HCEC 1CT (cell line): ENCODE measurements around the gene MOB3A.
"Not testable (repeated sequence)": the region's sequence is repeated elsewhere in the genome, so short reads cannot be mapped to it uniquely, and the experiment has no call there.

Source experiments
- DNase-seq: peaks from one replicate; pipeline ENCODE4 v3.0.0-alpha.2; 2017

Gene MOB3A

DNA sequence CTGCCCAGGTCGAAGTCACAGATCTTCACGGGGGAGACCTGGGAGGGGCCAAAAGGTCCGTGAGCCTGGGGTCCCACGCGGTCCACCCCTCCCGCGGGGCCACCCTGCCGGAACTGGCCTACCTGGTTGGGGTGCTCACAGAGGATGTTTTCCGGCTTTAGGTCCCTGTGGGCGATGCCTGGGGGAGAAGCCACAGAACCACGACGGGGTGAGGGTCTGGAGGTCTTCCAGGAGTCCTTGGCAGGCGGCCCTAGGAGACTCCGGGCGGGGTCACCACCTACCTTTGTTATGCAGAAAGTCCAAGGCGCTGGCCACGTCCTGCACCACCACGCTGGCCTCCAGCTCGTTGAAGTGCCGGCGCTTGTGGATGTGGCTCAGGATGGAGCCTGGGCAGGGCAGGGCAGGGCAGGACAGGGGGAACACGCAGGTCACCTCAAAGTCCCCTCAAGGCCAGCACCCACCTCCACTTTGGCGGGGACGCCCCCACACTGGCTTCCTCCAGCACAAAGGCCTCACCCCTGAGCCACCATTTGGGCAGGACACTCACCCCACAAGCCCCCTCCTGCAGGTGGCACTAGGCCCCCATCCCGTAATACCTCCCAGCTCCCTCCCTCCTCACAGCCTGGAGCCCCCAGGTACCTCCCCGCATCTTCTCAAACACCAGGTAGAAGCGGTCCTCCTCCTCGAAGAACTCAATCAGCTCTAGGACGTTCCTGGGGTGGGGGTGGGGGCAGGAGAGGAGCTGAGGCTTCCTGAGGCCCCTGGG, 53.5 kb downstream of the MOB3A start:
- DNase-seq, result no peak

DNA sequence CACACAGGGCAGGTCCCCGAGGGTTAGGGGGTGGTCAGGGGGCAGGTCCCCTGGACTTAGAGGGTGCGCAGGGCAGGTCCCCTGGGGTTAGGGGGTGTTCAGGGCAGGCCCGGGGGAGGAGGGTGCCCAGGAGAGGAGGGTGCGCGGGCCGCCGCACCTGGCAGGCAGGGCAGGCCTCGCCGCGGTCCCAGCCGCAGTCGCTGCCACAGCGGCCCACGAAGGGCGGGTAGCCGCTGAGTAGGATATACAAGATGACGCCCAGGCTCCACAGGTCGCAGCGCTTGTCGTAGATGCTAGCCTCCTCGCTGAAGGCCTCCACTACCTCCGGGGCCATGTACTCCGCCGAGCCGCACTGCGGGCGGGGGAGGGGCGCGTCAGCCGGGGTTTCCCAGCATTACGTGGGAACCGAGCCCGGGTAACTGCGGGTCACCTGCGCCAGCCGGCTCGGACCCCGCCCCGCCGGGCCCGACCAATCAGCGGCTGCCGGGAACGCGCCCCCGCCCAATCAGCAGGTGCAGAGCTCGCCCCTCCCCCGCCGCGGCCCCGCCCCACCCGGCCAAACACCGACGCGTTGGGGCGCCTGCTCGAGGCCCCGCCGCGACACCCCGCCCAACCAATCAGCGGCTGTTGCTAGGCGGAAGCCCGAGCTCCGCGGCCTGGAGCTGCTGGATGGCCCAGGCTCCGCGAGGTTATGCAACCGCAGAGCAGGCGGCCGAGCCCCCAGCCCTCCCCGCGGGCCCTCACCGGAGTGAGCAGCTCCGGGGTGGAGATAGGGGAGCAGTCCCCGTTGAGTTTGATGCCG, 54.2 kb downstream of the MOB3A start:
- peak; percentile 86 for DNase-seq

DNA sequence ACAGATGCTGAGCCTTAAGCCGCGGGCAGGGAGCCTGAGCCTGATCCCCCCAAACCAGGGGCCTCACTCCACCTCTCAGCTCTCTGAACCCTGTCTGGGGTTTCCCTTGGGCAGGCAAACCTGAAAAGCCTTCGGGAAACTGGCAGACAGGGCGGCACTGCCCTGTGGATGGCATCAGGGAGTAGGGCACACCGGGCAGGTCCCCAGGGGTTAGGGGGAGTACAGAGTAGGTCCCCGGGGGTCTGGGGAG, 54.8 kb downstream of the MOB3A start:
- no peak for DNase-seq

DNA sequence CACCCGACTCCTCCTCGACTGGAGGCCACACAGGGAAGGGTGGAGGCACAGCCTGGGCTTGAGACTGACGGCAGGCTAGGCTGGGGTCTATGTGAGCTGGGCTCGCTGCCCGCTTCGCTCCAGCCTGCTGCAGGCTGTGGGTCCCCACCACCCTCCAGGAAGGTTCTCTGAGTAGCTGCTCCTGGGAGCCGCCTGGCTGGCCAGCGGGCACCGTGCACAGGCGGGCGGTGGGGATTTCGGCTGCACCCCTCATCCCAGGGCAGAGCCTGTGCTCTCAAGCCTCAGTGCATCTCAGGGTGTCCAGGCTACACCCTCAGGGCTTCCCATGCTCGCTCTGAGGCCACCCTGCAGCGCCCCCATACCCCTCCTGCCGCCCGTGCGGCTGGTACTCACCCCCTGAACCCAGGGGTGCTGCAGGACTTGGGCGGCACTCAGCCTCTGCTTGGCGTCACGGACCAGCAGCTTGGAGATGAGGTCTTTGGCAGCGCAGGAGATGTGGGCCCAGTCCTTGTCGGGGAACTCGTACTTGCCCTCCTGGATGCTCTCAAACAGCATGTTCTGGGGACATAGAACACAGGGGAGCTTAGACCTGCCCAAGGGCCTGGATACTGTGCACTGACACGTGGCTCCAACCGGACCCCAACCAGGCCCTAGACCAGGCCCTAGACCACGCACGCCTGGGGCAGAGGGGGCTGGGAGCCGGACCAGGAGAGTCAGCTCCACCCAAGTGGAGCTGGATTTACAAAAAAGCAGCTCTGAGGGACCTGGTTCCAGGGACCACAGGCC, 55.3 kb downstream of the MOB3A start:
- no peak for DNase-seq

DNA sequence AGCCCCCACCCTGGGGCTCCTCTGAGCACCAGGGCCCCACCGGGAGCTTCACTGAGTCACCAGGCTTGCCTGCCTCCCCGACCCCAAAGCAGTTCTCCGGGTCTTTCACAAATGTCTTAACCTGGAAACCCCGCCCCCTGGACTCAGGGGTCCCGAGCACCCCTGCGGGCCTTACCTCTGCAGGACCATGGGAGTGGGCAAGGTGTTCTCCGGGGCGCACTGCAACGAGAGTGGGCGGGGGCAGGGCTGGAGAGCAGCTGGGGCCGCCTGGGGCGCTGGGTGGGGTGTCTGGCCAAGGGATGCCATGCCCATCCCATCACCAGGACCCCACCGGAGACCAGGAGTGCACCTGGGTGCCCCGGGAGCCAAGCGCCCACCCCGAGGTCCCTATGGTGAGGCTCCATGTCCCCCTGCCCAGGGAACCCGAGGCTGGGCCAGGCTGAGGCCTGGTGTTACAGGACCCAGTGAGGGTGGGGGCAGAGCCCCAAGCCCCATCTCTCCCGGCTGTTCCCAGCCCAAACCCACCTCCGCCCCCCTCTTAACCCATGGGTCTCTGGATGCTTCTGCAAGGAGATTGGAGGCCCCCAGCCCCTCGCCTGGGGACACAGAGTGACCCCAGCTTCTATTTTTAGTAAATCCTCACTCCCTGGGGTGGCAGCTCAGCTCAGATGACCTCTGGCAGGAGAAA, 56.0 kb downstream of the MOB3A start:
- DNase-seq, result no peak

DNA sequence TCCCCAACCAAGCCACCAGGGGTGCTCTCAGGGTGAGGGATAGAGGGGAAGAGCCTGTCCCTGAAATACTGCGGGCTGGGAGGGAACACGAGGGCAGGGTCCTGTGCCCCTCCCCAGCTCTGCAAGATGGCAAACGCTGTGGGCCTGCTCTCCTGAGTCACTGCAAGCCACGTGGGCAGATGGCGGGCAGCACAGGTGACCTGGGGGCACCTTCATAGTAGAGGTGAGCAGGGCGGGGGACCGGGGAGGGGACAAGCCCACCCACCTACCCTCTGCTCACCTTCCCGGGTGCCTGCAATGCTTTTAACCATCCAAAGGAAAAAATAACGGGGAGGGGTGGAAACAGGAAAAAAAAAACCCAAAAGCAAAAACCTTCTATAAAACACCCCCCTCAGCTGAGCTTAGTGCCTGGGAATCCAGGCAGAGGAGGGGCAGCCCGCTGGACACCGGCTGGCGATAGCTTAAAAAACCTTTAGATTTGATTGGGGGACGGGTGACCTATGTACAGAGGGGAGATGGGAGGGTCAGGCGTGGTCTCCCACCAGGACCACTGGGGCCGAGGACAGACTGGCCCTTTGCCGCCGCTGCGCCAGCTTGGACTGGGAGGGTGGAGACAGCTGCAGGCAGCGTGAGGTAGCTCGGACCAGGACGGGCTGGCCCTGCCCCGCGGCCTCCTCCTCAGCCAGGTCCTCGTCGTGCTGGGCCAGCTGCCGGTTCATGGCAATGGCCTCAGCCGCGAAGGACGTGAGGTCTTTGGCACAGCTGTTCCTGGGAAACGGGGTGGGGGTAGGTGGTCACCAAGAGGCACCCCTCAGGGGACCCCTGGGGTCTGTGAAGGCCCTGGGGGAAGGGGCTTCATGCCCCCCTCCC, 56.8 kb downstream of the MOB3A start:
- no peak for DNase-seq

DNA sequence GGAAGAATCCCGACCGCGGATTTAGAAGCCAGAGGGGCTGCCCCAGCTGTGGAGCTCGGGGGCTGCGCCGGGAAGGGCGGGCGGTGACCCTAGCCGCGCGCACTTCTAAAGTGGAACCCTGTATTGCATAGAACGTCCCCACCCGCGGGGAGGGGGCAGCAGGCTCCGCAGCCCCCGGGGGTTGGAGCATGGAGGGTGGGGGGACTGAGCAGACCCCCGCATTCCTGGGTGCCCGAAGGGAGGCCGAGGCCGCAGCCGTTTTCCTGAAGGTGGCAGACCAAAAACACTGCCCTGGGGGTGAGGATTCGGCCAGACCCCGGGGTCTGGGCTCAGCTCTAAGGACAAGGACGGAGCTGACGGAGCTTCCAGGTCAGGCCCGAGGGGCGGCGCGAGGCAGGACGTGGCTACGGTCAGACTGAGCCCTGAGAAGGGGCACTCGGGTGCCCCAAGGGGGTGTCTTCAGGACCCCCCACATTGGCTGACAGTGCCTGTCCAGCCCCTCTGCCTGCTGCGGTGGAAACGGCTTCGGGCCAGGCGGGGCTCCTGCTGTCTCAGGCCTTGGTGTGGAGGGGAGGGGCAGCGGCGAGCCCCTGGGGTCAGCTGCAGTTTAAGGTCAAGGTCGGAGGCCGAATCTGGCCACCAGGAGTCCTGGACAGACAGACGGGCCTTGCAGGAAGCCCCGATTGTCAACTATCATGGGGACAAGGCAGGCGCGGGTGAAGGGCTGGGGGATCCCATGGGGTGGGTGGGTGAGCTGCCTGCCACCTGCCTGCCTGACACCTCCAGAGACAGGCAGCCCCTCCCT, 57.6 kb downstream of the MOB3A start:
- DNase-seq, result no peak

DNA sequence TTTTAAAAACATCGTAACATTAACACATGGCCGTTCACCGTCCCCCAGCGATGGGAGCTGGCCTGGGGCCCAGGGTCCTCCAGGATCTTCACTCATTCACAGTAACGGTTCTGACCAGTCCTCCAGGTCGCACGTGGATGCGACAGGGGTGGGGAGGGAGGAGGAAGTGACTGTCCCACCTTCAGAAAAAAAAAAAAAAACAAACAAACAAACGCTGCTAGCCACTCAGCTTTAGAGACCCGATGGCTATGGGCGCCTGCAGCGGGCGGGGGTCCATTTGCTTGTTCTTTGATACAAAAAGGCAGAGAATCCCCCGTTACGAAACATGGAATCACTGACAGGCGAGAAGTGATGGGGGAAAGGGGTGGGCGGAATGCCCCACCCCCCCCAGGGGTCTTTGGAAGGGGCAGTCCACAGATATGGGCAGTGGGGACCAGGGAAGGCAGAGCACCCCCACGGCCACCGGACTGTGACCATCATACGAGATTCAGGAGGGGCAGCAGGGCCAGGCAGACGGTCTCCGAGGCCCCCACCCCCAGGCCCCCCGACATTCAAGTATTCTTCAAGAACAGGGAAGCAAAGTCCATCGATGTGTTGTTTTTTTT, 58.4 kb downstream of the MOB3A start:
- no peak for DNase-seq

DNA sequence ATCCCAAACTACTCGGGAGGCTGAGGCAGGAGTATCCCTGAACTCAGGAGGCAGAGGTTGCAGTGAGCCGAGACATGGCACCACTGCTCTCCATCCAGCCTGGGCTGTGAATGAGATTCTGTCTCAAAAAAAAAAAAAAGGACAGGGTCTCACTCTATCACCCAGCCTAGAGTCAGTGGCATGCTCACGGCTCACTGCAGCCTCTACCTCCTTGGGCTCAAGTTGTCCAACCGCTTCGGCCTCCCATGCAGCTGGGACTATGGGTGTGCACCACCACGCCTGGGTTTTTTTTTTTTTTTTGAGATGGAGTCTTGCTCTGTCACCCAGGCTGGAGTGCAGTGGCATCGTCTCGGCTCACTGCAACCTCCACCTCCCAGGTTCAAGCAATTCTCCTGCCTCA, 59.7 kb downstream of the MOB3A start:
- DNase-seq, result no peak

DNA sequence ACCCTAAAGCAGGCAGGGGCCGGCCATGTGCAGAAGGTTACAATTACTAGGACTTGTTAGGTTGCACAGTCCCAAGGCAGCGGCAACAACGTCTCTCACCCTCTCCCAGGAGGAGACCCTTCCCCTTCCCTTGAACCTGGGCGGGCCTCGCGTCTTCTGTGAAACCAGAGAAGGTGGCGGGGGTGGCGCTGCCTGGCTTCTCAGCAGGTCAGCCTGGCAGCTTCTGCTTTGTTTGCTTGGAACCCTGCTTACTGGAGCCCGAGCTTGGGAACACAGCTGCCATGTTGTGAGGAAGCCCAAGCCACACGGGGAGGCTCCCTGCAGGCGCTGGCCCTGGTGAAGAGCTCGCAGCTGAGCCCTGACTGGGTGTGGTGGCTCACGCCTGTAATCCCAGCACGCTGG, 60.5 kb downstream of the MOB3A start:
- no peak for DNase-seq

DNA sequence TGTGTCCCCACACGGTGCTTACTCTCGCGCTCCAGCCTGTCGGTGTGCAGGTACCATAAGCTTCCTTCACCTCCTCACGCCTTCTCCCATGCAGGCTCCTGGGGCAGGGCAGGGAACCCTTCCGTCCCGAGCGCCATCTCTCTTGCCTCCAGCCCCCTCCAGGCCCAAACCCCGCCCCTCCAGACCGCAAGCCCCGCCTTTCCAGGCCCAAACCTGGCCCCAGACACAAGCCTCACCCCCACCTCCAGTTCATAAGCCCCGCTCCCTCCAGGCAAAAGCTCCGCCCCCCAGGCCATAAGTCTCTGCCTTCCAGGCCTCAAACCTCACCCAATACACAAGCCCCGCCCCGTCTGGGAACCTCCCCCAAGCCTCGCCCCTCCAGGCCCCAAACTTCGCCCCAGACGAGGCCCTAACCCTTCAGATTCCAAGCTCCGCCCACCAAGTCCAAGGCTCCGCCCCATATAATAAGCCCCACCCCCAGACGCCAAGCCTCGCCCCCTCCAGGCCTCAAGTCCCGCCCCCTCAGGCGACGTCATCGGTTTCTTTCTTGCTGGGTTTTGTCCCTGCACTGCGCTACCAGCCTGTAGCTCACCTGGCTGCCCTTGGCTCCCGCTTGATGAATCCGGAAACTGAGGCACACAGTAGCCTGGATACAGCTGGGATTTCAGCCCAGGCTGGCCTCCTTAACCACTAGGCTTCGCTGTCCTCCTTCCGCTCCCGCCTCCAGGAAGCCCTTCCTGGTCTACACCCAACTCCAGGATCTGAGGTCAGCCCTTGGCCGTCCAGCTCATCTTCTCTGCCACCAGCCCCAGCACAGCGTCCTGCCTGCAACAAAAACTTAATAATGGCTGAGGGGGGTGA, 61.2 kb downstream of the MOB3A start:
- peak; percentile 33 for DNase-seq

DNA sequence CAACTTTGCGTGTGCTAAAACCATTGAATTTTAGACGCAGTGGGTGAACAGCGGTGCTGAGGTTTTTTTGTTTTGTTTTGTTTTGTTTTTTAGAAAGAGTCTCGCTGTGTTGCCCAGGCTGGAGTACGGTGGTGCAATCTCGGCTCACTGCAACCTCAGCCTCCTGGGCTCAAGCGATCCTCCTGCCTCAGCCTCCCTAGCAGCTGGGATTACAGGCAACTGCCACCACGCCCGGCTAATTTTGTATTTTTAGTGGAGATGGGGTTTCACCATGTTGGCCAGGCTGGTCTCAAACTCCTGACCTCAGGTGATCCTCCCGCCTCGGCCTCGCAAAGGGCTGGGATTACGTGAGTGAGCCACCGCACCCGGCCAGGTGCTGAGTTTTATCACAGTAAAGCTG, 61.9 kb downstream of the MOB3A start:
- DNase-seq, result not testable (repeated sequence)

DNA sequence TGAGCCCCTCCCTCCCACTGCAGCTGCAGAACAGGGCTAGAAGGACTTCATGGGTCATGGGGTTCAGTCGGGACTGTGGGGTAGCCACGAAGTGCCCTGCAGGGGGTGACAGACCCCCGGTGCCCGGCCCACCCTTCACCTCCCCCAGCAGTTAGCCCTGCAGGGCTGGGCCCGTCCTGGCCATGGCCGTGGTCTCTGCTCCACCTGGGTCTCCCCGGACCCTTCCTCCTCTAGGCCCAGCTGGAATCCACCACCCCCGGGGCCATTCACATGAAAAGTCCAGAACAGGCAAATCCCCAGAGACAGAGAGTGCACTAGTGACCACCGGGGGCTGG, 62.3 kb downstream of the MOB3A start:
- DNase-seq, result no peak

DNA sequence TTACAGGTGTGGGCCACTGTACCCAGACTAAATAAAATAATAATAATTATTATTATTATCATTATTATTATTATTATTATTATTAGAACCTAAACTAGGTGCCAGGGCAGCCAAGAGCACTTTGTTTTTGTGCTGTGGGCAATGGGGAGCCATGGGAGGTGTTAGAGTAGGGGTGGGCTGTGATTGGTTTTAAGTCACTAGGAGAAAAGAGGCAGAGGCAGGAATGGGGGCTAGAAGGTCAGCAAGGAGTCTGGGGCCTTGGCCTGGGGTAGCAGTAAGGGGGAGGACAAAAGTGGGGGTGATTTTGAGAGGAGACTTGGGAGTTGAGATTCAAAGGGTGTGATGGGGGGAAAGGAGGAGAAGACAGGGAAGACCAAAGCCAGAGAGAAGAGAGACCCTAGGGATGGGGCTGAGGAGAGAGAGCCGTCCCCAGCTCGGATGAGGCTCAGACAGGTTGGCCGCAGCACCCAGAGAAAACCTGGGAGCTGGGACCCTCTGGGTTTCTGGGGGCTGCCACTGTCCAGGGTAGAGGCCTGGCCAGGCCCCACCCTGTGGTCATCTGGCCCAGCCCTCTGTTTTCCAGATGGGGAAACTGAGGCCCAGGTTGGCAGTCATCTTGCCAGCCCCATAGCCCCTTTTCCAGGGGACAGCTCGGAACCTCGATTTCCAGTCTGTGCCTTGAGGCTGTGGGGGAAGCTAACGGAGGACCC, 62.9 kb downstream of the MOB3A start:
- no peak for DNase-seq

DNA sequence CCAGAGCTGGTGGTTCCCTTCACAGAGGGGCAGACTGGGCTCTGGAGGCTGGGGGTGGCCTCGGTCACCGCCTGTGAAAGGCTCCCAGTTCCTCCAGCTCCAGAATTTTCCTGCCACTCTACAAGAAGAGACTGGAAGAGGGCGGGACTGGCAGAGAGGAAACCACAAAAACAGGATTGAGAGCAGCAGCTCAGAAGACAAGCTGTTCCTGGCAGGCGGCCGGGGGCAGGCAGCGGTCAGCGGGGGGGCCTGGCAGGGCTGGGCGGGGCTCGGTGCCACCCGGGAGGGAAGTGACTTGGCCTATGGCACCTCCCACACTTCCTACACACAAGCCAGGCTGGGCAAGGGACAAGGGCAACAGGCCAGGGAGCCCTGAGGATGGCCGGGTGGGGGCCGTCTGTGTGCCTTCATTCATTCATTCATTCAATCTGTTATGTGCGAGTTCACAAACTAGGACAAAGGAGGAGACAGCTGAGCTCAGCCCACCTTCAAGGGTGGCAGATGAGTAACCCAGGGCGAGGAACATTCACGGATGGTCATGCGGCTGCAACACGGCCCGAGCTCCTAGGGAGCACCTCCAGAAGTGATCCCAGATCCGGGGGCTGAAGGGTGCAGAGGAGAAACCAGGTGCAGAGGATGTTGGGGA, 63.7 kb downstream of the MOB3A start:
- peak; percentile 82 for DNase-seq

DNA sequence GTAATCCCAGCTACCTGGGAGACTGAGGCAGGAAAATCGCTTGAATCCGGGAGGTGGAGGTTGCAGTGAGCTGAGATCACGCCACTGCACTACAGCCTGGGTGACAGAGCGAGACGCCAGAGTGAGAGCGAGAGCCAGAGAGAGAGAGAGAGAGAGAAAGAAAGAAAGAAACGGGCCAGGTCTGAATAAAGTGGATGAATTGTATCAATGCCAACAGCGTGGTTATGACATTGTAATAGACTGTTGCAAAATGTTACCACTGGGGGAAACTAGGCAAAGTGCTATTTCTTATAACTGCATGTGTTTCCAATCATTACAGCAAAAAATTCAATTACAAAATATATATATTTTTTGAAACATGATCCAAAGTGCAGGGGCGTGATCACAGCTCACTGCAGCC, 68.8 kb downstream of the MOB3A start:
- DNase-seq, result peak; percentile 55

DNA sequence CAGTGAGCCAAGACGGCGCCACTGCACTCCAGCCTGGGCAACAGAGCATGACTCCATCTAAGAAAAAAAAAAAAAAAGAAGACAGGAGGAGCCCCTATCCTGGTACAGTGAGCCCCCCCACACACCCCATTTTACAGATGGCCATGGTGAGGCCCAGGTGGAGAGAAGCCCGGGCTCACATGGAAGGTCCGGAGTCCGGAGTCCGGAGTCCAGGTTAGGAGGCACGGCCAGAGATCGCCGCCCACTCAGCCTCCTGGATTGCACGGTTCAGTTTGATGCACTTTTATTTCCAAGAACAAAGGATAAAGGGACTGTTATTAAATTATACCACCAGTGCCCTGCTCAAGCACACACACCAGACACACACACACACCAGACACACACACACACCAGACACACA, 69.4 kb downstream of the MOB3A start:
- no peak for DNase-seq

DNA sequence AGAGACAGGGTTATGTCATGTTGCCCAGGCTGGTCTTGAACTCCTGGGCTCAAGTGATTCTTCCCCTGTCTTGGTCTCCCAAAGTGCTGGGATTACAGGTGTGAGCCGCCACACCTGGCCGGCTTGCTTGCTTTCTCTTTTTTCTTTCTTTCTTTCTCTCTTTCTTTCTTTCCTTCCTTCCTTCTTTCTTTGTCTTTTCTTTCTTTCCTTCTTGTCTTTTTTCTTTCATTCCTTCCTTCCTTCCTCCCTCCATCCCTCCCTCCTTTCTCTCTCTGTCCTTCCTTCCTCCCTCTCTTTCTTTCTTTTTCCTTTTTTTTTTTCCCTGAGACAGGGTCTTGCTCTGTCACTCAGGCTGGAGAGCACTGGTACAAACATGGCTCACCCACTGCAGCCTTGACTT, 73.8 kb downstream of the MOB3A start:
- no peak for DNase-seq
